HepG2 (cell line): Measurements from ENCODE around the gene MTFR1L. TPM values are rescaled to one million over a fixed set of nuclear protein-coding genes. Genes with fewer than 3 reads are reported as not detected.

Experiments used
- ATAC-seq: fragments of 200-7000 bp; cut with Tn5 transposase; 3 replicates; pipeline ENCODE4 v1.9.1; 2020; ENCODE audit warnings: mild to moderate bottlenecking, moderate library complexity
- BruUV-seq: library from RNA; stranded (reverse); fragments of 400-500 nt; replicated peaks from 2 replicates; lab custom pipeline; 2021; lab: Mats Ljungman, UMichigan
- CTCF ChIA-PET: fragments of 300-600 bp; formaldehyde crosslinking; extraction: SDS; loops from one replicate; lab custom pipeline; 2021; ENCODE audit warnings: low total read pairs, inconsistent platforms, low intra/inter-chr PET ratio; lab: Yijun Ruan, JAX
- POLR2A ChIA-PET: fragments of 350-600 bp; sonication (Branson Sonifier 250); formaldehyde crosslinking; loops from one replicate; lab custom pipeline; 2020; ENCODE audit warnings: antibody characterized with exemption, inconsistent platforms; lab: Yijun Ruan, JAX
- DNase-seq: peaks from one replicate; pipeline ENCODE4 v3.0.0-alpha.2; 2015; ENCODE audit warnings: low spot score
- FAIRE-seq: peaks from 3 replicates; lab custom pipeline; 2011; peaks lifted over from hg19 to GRCh38; lab: Jason Lieb, UNC
- H2AFZ ChIP-seq: one replicate; pipeline ENCODE4 v1.6.1; 2011; ENCODE audit warnings: low read length, inconsistent platforms
- H3K27ac ChIP-seq: fragments of 300-600 bp; 3 replicates; pipeline ENCODE4 v1.8.0; 2011; ENCODE audit warnings: mixed run types, mild to moderate bottlenecking, mixed read lengths, low read length, inconsistent platforms; ENCODE audit not compliant: insufficient read depth; ENCODE audit errors: extremely low read length
- H3K27me3 ChIP-seq, 2 experiments: fragments of 200-600 bp in 1 of 2; 2 replicates in 1 of 2; 3 replicates in 1 of 2; pipeline versions ENCODE4 v1.6.0 to v1.8.0; 2011; ENCODE audit warnings: low read length in 2 of 2, mild to moderate bottlenecking in 2 of 2, moderate library complexity in 2 of 2, inconsistent platforms in 1 of 2; ENCODE audit not compliant: insufficient read depth in 2 of 2, control insufficient read depth in 1 of 2
- H3K36me3 ChIP-seq, 2 experiments: fragments of 200-600 bp in 1 of 2; replicated peaks in 1 of 2; 2 replicates in 1 of 2; 3 replicates in 1 of 2; pipeline versions ENCODE4 v1.5.1 to v1.8.0; 2011; ENCODE audit warnings: low read length in 2 of 2, inconsistent platforms in 1 of 2; ENCODE audit not compliant: insufficient read depth in 2 of 2, control insufficient read depth in 1 of 2
- H3K4me1 ChIP-seq: 2 replicates; pipeline ENCODE4 v1.5.1; 2012; ENCODE audit warnings: low read length, inconsistent platforms; ENCODE audit not compliant: insufficient read depth
- H3K4me2 ChIP-seq: 2 replicates; pipeline ENCODE4 v1.6.0; 2011; ENCODE audit warnings: low read depth, low read length, inconsistent platforms
- H3K4me3 ChIP-seq, 3 experiments: fragments of 200-600 bp in 1 of 3; sonication (generic), shearing (Covaris generic) in 1 of 3; replicated peaks in 1 of 3; 2 replicates each; pipeline ENCODE4 v1.5.1; 2011 to 2016; ENCODE audit warnings: low read length in 3 of 3, inconsistent platforms in 2 of 3, low read depth in 2 of 3, mild to moderate bottlenecking in 2 of 3, control low read depth in 1 of 3, mixed read lengths in 1 of 3; ENCODE audit not compliant: insufficient read depth in 1 of 3
- H3K79me2 ChIP-seq: one replicate; pipeline ENCODE4 v1.6.1; 2011; ENCODE audit warnings: low read length, inconsistent platforms; ENCODE audit not compliant: insufficient read depth
- H3K9ac ChIP-seq: 2 replicates; pipeline ENCODE4 v1.6.0; 2011; ENCODE audit warnings: mild to moderate bottlenecking, low read depth, low read length, inconsistent platforms; ENCODE audit not compliant: insufficient read depth
- H3K9me3 ChIP-seq: 2 replicates; pipeline ENCODE4 v1.5.1; 2012; ENCODE audit warnings: mild to moderate bottlenecking, low read length
- H4K20me1 ChIP-seq: 2 replicates; pipeline ENCODE4 v1.6.0; 2011; ENCODE audit warnings: inconsistent platforms, mild to moderate bottlenecking, low read length, moderate library complexity; ENCODE audit not compliant: insufficient read depth
- ATF1 ChIP-seq: IDR thresholded peaks from 2 replicates; pipeline ENCODE4 v1.6.1; 2016; ENCODE audit warnings: mild to moderate bottlenecking, control low read depth
- CBX2 ChIP-seq, 2 experiments: fragments of 200-600 bp in 1 of 2; sonication (generic); formaldehyde crosslinking in 1 of 2; IDR thresholded peaks; 2 replicates each; pipeline versions ENCODE4 v1.7.0 to v1.8.1; 2018 to 2022; ENCODE audit warnings: low read depth in 2 of 2, low read length in 1 of 2, mild to moderate bottlenecking in 1 of 2, missing genetic modification reagents in 1 of 2
- DDIT3 ChIP-seq: sonication (generic); formaldehyde crosslinking; IDR thresholded peaks from 2 replicates; pipeline ENCODE4 v1.4.0; 2020; ENCODE audit warnings: mild to moderate bottlenecking, missing genetic modification reagents
- RXRA ChIP-seq: sonication (generic); formaldehyde crosslinking; IDR thresholded peaks from 2 replicates; pipeline ENCODE4 v1.5.1; 2020; ENCODE audit warnings: missing genetic modification reagents
- ZNF580 ChIP-seq: IDR thresholded peaks from 2 replicates; pipeline ENCODE4 v1.6.1; 2016; ENCODE audit warnings: low read depth, borderline replicate concordance
- ZNF615 ChIP-seq: sonication (generic); formaldehyde crosslinking; IDR thresholded peaks from 2 replicates; pipeline ENCODE4 v1.5.0; 2020; ENCODE audit warnings: mild to moderate bottlenecking, missing genetic modification reagents, borderline replicate concordance
- WGBS: methylation state at CpG from one replicate; pipeline ENCODE4 v1.1.6; 2017; ENCODE audit warnings: low lambda C conversion rate; 5-methylcytosine and 5-hydroxymethylcytosine counted together
- in situ Hi-C: cut with HindIII; loops from 2 replicates; pipeline ENCODE4 v1.10.0; 2017; ENCODE audit warnings: low pct_unique_long_range_greater_than_20kb; ENCODE audit not compliant: extremely low pct_ligation_motif_present
- intact Hi-C: fragments of 100-400 bp; cut with micrococcal nuclease; formaldehyde crosslinking; loops from one replicate; pipeline ENCODE4 v1.10.0; 2022; ENCODE audit not compliant: unreplicated experiment
- polyA plus RNA-seq, 8 experiments: library from polyadenylated mRNA; depleted of rRNA in 3 of 8; stranded (reverse) in 7 of 8; unstranded in 1 of 8; fragments of >200 nt; fragmentation: Illumina TruSeq in 4 of 8; extraction: Trizol in 4 of 8; gene quantifications; 2 replicates each; pipeline versions ENCODE4 v1.2.1 to v1.2.3, GENCODE V29; 2011 to 2016; ENCODE audit warnings: low read depth in 4 of 8, missing spikeins in 1 of 8, mixed read lengths in 1 of 8; ENCODE audit not compliant: insufficient read depth in 1 of 8
- total RNA-seq, 5 experiments: library from RNA; depleted of rRNA; stranded (reverse); fragments of >200 nt; fragmentation: Illumina TruSeq; extraction: Trizol; gene quantifications; 2 replicates each; pipeline ENCODE4 v1.2.3, GENCODE V29; 2016; ENCODE audit warnings: low read depth in 1 of 5
- TF ChIP-seq, protein P1 (sequence below): sonication (generic); formaldehyde crosslinking; conservative IDR thresholded peaks from 2 replicates; pipeline ENCODE4 v1.8.0; 2022; ENCODE audit warnings: missing genetic modification reagents

MTFR1L gene
- total and polyA plus RNA-seq, 2 of the 13 experiments (the other 11 are each of a cell fraction or from before 2014, with no cell fraction given): 38.0 to 55.7 TPM

DNA sequence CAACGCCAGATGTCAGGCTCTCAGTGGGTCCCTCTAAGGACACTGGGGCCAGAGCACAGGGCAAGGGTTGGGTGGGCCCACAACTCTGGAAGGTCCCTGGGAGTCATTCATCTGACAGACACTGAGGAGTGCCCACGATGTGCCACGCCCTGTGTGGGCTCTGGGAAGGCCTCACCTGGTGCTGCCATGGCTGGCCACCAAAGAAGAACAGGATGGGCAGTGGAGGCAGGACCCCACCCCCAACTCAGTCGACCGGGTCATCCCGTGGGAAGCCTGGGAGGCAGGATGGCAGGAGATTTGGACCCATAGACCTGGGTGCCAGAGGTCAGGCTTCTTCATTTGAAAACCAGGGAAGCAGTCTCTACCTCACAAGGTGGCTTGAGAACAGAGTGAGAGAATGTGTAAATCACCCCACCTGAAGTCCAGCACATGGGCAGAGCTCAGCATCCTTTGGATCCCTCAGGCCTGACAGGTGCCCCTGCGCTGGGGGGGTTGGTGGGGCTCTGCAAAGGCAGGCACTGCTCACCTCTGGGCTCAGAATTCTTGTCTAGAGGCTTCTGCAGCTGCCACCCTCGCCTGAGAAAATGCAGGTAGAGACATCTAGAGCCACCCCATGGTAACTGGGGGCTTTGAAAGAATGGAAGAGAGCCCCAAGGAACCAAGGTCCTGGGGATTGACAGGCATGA, 20.9 kb upstream of the MTFR1L start:
- Histone ChIP-seq H2AFZ (no peak overlapping the region), H4K20me1 (no peaks in the 10 kb centered on the region), H3K36me3 (no peaks in the 10 kb centered on the region), H3K4me1 (peaks cover 26% of the 10 kb centered on the region), H3K27ac (no peak overlapping the region), H3K4me3 (no peak overlapping the region), H3K4me2 (peak overlapping the region; percentile 76; the same call in 1 of the 2 replicates), H3K9ac (no peak overlapping the region), H3K79me2 (no peaks in the 10 kb centered on the region), H3K9me3 (no peaks in the 10 kb centered on the region), H3K27me3 (peaks cover 0 to 17% of the 10 kb centered on the region in 2 experiments; a peak in 2 of 5 replicates)
- CTCF ChIA-PET: no interaction called here
- FAIRE-seq (no peak), ATAC-seq (no peak), DNase-seq (no peak)
- 0% methylated on average over 4 of the region's 8 CpGs for WGBS
- in situ Hi-C loops (loop anchor here (5.0 kb wide), 1 partner anchor 42 kb away; no protein-coding TSS in a partner anchor), intact Hi-C loops (loop anchor here (5.0 kb wide), 2 partner anchors 42 to 182 kb away; partner anchors contain the start of gene MAN1C1)
- POLR2A ChIA-PET: interaction anchor here (1.1 kb wide), 1 partner anchor 25 kb away, joined by 3 read pairs; no protein-coding TSS in a partner anchor
- TF ChIP-seq ZNF615 (CRISPR knock-in tag): no peak
- TF ChIP-seq ZNF580: no peak
- TF ChIP-seq DDIT3: no peak
- TF ChIP-seq, protein P1, sequence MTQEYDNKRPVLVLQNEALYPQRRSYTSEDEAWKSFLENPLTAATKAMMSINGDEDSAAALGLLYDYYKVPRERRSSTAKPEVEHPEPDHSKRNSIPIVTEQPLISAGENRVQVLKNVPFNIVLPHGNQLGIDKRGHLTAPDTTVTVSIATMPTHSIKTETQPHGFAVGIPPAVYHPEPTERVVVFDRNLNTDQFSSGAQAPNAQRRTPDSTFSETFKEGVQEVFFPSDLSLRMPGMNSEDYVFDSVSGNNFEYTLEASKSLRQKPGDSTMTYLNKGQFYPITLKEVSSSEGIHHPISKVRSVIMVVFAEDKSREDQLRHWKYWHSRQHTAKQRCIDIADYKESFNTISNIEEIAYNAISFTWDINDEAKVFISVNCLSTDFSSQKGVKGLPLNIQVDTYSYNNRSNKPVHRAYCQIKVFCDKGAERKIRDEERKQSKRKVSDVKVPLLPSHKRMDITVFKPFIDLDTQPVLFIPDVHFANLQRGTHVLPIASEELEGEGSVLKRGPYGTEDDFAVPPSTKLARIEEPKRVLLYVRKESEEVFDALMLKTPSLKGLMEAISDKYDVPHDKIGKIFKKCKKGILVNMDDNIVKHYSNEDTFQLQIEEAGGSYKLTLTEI (CRISPR knock-in tag): no peak
- no peak for TF ChIP-seq ATF1 (CRISPR knock-in tag)
- TF ChIP-seq CBX2 (IDR thresholded peaks at IDR 0.05; ENCODE audit: low read depth, low read length): no peak
- no peak for TF ChIP-seq CBX2 (CRISPR knock-in tag; IDR thresholded peaks at IDR 0.05; ENCODE audit: low read depth)
- TF ChIP-seq RXRA (CRISPR knock-in tag): no peak
- BruUV-seq: no TSS peak
